Keratinocyte (primary cell): ENCODE measurements around the gene HHATL. TPM values are rescaled to one million over a fixed set of nuclear protein-coding genes. Genes with fewer than 3 reads are reported as not detected.

Experiments used
- DNase-seq: peaks from one replicate; pipeline ENCODE4 v3.0.0-alpha.2; 2011; ENCODE audit warnings: low read depth, missing footprints, low spot score
- FAIRE-seq: peaks from 2 replicates; lab custom pipeline; 2011; peaks lifted over from hg19 to GRCh38; lab: Jason Lieb, UNC
- H2AFZ ChIP-seq: 2 replicates; pipeline ENCODE4 v1.6.0; 2012; ENCODE audit warnings: low read length, control low read depth, inconsistent platforms; ENCODE audit not compliant: control insufficient read depth
- H3K27ac ChIP-seq: 2 replicates; pipeline ENCODE4 v1.5.1; 2011; ENCODE audit warnings: low read length; ENCODE audit not compliant: control insufficient read depth, insufficient read depth
- H3K27me3 ChIP-seq: 3 replicates; pipeline ENCODE4 v1.6.0; 2011; ENCODE audit warnings: low read length; ENCODE audit not compliant: control insufficient read depth, insufficient read depth; ENCODE audit errors: extremely low read depth
- H3K36me3 ChIP-seq, 2 experiments: 2 replicates in 1 of 2; 3 replicates in 1 of 2; pipeline ENCODE4 v1.5.1; 2011; ENCODE audit warnings: low read length in 2 of 2, mild to moderate bottlenecking in 1 of 2; ENCODE audit not compliant: control insufficient read depth in 2 of 2, insufficient read depth in 2 of 2; ENCODE audit errors: extremely low read depth in 1 of 2
- H3K4me1 ChIP-seq: 3 replicates; pipeline ENCODE4 v1.5.1; 2011; ENCODE audit warnings: low read length; ENCODE audit not compliant: control insufficient read depth, insufficient read depth; ENCODE audit errors: extremely low read depth
- H3K4me2 ChIP-seq: 3 replicates; pipeline ENCODE4 v1.6.0; 2011; ENCODE audit warnings: low read depth, low read length; ENCODE audit not compliant: control insufficient read depth, insufficient read depth; ENCODE audit errors: extremely low read depth
- H3K4me3 ChIP-seq, 3 experiments: fragments of 200-600 bp in 1 of 3; sonication (generic) in 1 of 3; 2 replicates in 2 of 3; 3 replicates in 1 of 3; pipeline ENCODE4 v1.5.1; 2011 to 2016; ENCODE audit warnings: low read length in 3 of 3, mild to moderate bottlenecking in 3 of 3, control low read depth in 2 of 3, inconsistent platforms in 1 of 3, low read depth in 1 of 3, mixed read lengths in 1 of 3, mixed run types in 1 of 3, moderate library complexity in 1 of 3; ENCODE audit not compliant: control insufficient read depth in 2 of 3, insufficient read depth in 2 of 3; ENCODE audit errors: extremely low read depth in 1 of 3
- H3K79me2 ChIP-seq: 2 replicates; pipeline ENCODE4 v1.6.0; 2012; ENCODE audit warnings: low read length; ENCODE audit not compliant: control insufficient read depth, insufficient read depth
- H3K9ac ChIP-seq: 3 replicates; pipeline ENCODE4 v1.6.0; 2011; ENCODE audit warnings: low read length; ENCODE audit not compliant: control insufficient read depth, insufficient read depth; ENCODE audit errors: extremely low read depth
- H3K9me1 ChIP-seq: 3 replicates; pipeline ENCODE4 v1.6.0; 2011; ENCODE audit warnings: low read length; ENCODE audit not compliant: control insufficient read depth, insufficient read depth; ENCODE audit errors: extremely low read depth
- H3K9me3 ChIP-seq: 2 replicates; pipeline ENCODE4 v1.5.1; 2012; ENCODE audit warnings: low read depth, low read length; ENCODE audit not compliant: control insufficient read depth
- H4K20me1 ChIP-seq: 3 replicates; pipeline ENCODE4 v1.6.0; 2011; ENCODE audit warnings: low read length; ENCODE audit not compliant: control insufficient read depth, insufficient read depth; ENCODE audit errors: extremely low read depth
- EZH2 ChIP-seq: IDR thresholded peaks from one replicate; pipeline ENCODE4 v1.6.1; 2012; ENCODE audit warnings: inconsistent platforms, mild to moderate bottlenecking, low read length, moderate library complexity
- dilution Hi-C: fragments of 300-500 bp; cut with MboI; formaldehyde crosslinking; loops from one replicate; pipeline ENCODE4 v1.7.0; 2020; ENCODE audit warnings: low sequenced_read_pairs; ENCODE audit not compliant: extremely low pct_ligation_motif_present
- polyA plus RNA-seq, 5 experiments: library from polyadenylated mRNA; depleted of rRNA in 3 of 5; stranded (reverse) in 3 of 5; stranded (forward) in 1 of 5; unstranded in 1 of 5; fragments of >200 nt; gene quantifications; 1 replicate in 1 of 5; 2 replicates in 3 of 5; 3 replicates in 1 of 5; pipeline versions ENCODE4 v1.2.1 to v1.2.3, GENCODE V29; 2011 to 2012; ENCODE audit warnings: missing spikeins in 2 of 5, low read depth in 1 of 5, low replicate concordance in 1 of 5
- TF ChIP-seq, protein P1 (sequence below), 3 experiments: IDR thresholded peaks in 1 of 3; conservative IDR thresholded peaks in 1 of 3; optimal IDR thresholded peaks in 1 of 3; 2 replicates in 2 of 3; 3 replicates in 1 of 3; pipeline versions ENCODE3 to v1.5.1; 2011; ENCODE audit warnings: low read length in 3 of 3, mild to moderate bottlenecking in 3 of 3, moderate library complexity in 2 of 3, control low read depth in 1 of 3, inconsistent platforms in 1 of 3; ENCODE audit not compliant: insufficient read depth in 2 of 3; ENCODE audit errors: extremely low read depth in 1 of 3

The HHATL gene
- polyA plus RNA-seq, 1 donor (not counting 4 experiments of a cell fraction or from before 2014, with no cell fraction given): not detected

- Histone ChIP-seq H3K9me1 (peaks cover 7% of the 10 kb centered on the region), H3K27ac (no peak overlapping the region), H4K20me1 (peaks cover 3% of the 10 kb centered on the region), H3K4me2 (no peak overlapping the region), H3K9ac (no peak overlapping the region), H3K4me1 (peaks cover 32% of the 10 kb centered on the region), H3K9me3 (no peaks in the 10 kb centered on the region), H3K79me2 (peaks cover 12% of the 10 kb centered on the region), H2AFZ (no peak overlapping the region), H3K36me3 (peaks cover 13 to 14% of the 10 kb centered on the region in 2 experiments), H3K27me3 (no peaks in the 10 kb centered on the region), H3K4me3 (no peak overlapping the region)
- DNase-seq (no peak), FAIRE-seq (no peak)
- dilution Hi-C loops: no loop called here
- no peak for TF ChIP-seq EZH2
- TF ChIP-seq, protein P1, sequence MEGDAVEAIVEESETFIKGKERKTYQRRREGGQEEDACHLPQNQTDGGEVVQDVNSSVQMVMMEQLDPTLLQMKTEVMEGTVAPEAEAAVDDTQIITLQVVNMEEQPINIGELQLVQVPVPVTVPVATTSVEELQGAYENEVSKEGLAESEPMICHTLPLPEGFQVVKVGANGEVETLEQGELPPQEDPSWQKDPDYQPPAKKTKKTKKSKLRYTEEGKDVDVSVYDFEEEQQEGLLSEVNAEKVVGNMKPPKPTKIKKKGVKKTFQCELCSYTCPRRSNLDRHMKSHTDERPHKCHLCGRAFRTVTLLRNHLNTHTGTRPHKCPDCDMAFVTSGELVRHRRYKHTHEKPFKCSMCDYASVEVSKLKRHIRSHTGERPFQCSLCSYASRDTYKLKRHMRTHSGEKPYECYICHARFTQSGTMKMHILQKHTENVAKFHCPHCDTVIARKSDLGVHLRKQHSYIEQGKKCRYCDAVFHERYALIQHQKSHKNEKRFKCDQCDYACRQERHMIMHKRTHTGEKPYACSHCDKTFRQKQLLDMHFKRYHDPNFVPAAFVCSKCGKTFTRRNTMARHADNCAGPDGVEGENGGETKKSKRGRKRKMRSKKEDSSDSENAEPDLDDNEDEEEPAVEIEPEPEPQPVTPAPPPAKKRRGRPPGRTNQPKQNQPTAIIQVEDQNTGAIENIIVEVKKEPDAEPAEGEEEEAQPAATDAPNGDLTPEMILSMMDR (optimal IDR thresholded peaks at IDR 0.05 in 1 of 3, IDR thresholded peaks at IDR 0.05 in 1 of 3, conservative IDR thresholded peaks at IDR 0.05 in 1 of 3; ENCODE audit: extremely low read depth in 1 of 3, insufficient read depth in 2 of 3, low read length in 3 of 3): no peak
Measured at GRCh38 chr3:42656680-42657610, 45.7 kb downstream of the HHATL start.

DNA sequence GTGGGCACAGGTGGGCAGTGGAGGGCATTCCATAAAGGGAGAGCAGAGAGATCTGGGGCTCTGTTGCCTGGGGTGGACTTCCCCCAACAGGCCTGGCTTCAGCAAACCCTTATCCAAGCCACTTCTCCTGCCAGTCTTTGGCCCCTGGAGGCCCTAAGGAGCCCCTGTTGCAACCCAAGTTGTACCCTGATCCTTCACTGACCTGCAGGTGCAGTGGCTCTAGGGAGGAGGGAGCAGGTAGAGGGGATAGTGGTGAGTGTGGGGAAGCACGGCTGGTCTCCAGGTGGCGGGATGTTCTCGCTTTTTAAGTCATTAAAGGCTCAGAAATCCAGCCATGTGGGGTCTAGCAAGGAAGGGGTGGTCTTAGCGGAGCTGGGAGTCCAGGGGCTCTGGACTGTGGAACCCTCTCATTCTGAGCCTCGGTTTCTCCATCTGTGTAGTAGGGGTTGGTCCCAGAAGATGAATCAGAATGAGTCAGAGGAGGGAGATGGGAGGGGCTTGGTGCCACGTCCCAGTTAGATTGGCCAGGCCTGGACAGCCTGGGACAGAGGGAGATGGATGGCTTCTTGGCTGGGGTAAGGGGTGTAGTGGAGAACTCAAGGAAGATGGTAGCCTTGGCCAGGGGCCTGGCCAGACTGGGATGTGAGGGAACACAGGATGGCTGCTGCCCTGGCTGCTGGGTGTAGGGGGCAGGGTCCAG is 46.5 kb downstream of the HHATL start:
- H3K9me1 ChIP-seq: peaks cover 7% of the 10 kb centered on the region
- peak; percentile 5 for FAIRE-seq
- no peak overlapping the region for H2AFZ ChIP-seq
- peaks cover 40% of the 10 kb centered on the region for H3K4me1 ChIP-seq
- DNase-seq: no peak
- H3K79me2 ChIP-seq: peaks cover 12% of the 10 kb centered on the region
- no peak overlapping the region for H3K9ac ChIP-seq
- H3K27me3 ChIP-seq: no peaks in the 10 kb centered on the region
- dilution Hi-C loops: no loop called here
- H3K4me2 ChIP-seq: no peak overlapping the region
- no peak overlapping the region for H3K4me3 ChIP-seq
- H4K20me1 ChIP-seq: peaks cover 3% of the 10 kb centered on the region
- H3K9me3 ChIP-seq: no peaks in the 10 kb centered on the region
- H3K36me3 ChIP-seq: peaks cover 8 to 11% of the 10 kb centered on the region in 2 experiments
- TF ChIP-seq, protein P1 (optimal IDR thresholded peaks at IDR 0.05 in 1 of 3, IDR thresholded peaks at IDR 0.05 in 1 of 3, conservative IDR thresholded peaks at IDR 0.05 in 1 of 3; ENCODE audit: extremely low read depth in 1 of 3, insufficient read depth in 2 of 3, low read length in 3 of 3): no peak
- TF ChIP-seq EZH2: no peak
- H3K27ac ChIP-seq: no peak overlapping the region
